IMR-90 (cell line): ENCODE measurements around the gene FITM1. TPM values are rescaled to one million over a fixed set of nuclear protein-coding genes. Genes with fewer than 3 reads are reported as not detected.

Source experiments
- ATAC-seq: fragments of 200-7000 bp; cut with Tn5 transposase; 2 replicates; pipeline ENCODE4 v1.9.1; 2020; ENCODE audit warnings: low read depth, mild to moderate bottlenecking, moderate library complexity
- BruUV-seq: library from RNA; stranded (reverse); fragments of 400-500 nt; replicated peaks from 2 replicates; lab custom pipeline; 2021; lab: Mats Ljungman, UMichigan
- CTCF ChIA-PET: fragments of 300-600 bp; formaldehyde crosslinking; extraction: SDS; loops from one replicate; lab custom pipeline; 2021; ENCODE audit warnings: antibody characterized with exemption; lab: Yijun Ruan, JAX
- POLR2A ChIA-PET: fragments of 300-600 bp; sonication (Branson Sonifier 250); formaldehyde crosslinking; loops from one replicate; lab custom pipeline; 2022; ENCODE audit warnings: antibody characterized with exemption; ENCODE audit not compliant: unreplicated experiment; lab: Charles Lee
- DNase-seq: peaks from one replicate; pipeline ENCODE4 v3.0.0; 2013
- H2AFZ ChIP-seq: replicated peaks from 2 replicates; pipeline ENCODE3; 2013; ENCODE audit warnings: low read length, mild to moderate bottlenecking; ENCODE audit not compliant: poor library complexity
- H2AK5ac ChIP-seq: 2 replicates; pipeline ENCODE4 v1.6.1; 2013; ENCODE audit warnings: low read depth, low read length, inconsistent platforms
- H2AK9ac ChIP-seq: replicated peaks from 2 replicates; pipeline ENCODE3; 2013; ENCODE audit warnings: mild to moderate bottlenecking, low read depth, low read length, moderate library complexity; ENCODE audit not compliant: poor library complexity
- H2BK120ac ChIP-seq: 2 replicates; pipeline ENCODE4 v1.6.1; 2013; ENCODE audit warnings: low read depth, low read length, inconsistent platforms
- H2BK15ac ChIP-seq: 3 replicates; pipeline ENCODE4 v1.6.1; 2013; ENCODE audit warnings: low read depth, low read length, inconsistent platforms
- H2BK20ac ChIP-seq: 2 replicates; pipeline ENCODE4 v1.6.1; 2013; ENCODE audit warnings: low read depth, mild to moderate bottlenecking, inconsistent platforms, low read length, moderate library complexity
- H2BK5ac ChIP-seq: 2 replicates; pipeline ENCODE4 v1.6.1; 2013; ENCODE audit warnings: mild to moderate bottlenecking, low read depth, low read length, inconsistent platforms; ENCODE audit not compliant: poor library complexity, severe bottlenecking
- H3K14ac ChIP-seq: replicated peaks from 2 replicates; pipeline ENCODE4 v1.6.1; 2013; ENCODE audit warnings: low read depth, low read length, inconsistent platforms
- H3K18ac ChIP-seq: 2 replicates; pipeline ENCODE4 v1.6.1; 2013; ENCODE audit warnings: low read depth, low read length, control low read depth
- H3K23ac ChIP-seq: 2 replicates; pipeline ENCODE4 v1.6.1; 2013; ENCODE audit warnings: low read depth, low read length, inconsistent platforms
- H3K27ac ChIP-seq: 2 replicates; pipeline ENCODE4 v1.5.1; 2013; ENCODE audit warnings: mild to moderate bottlenecking, control low read depth, low read length; ENCODE audit not compliant: insufficient read depth
- H3K27me3 ChIP-seq: 2 replicates; pipeline ENCODE4 v1.6.1; 2013; ENCODE audit warnings: low read length; ENCODE audit not compliant: control insufficient read depth, insufficient read depth
- H3K36me3 ChIP-seq: 2 replicates; pipeline ENCODE4 v1.6.1; 2013; ENCODE audit warnings: low read length, mixed read lengths; ENCODE audit not compliant: control insufficient read depth, insufficient read depth
- H3K4ac ChIP-seq: 2 replicates; pipeline ENCODE4 v1.6.1; 2013; ENCODE audit warnings: low read depth, low read length, inconsistent platforms
- H3K4me1 ChIP-seq: 2 replicates; pipeline ENCODE4 v1.6.1; 2013; ENCODE audit warnings: low read length, mixed read lengths; ENCODE audit not compliant: control insufficient read depth, insufficient read depth
- H3K4me2 ChIP-seq: 2 replicates; pipeline ENCODE4 v1.6.1; 2013; ENCODE audit warnings: low read depth, mild to moderate bottlenecking, control low read depth, low read length, moderate library complexity
- H3K4me3 ChIP-seq: 2 replicates; pipeline ENCODE4 v1.5.1; 2013; ENCODE audit warnings: low read depth, mild to moderate bottlenecking, control low read depth, low read length, moderate library complexity; ENCODE audit not compliant: insufficient read depth
- H3K56ac ChIP-seq: 2 replicates; pipeline ENCODE4 v1.6.1; 2013; ENCODE audit warnings: low read length, inconsistent platforms; ENCODE audit not compliant: insufficient read depth; ENCODE audit errors: extremely low read depth
- H3K79me1 ChIP-seq, 2 experiments: 2 replicates each; pipeline ENCODE4 v1.6.1; 2013; ENCODE audit warnings: low read length in 2 of 2, inconsistent platforms in 1 of 2, low read depth in 1 of 2
- H3K9ac ChIP-seq: 2 replicates; pipeline ENCODE4 v1.6.1; 2013; ENCODE audit warnings: low read depth, low read length, control low read depth
- H3K9me1 ChIP-seq: 2 replicates; pipeline ENCODE4 v1.6.1; 2013; ENCODE audit warnings: low read length, inconsistent platforms; ENCODE audit not compliant: insufficient read depth
- H3K9me3 ChIP-seq: 2 replicates; pipeline ENCODE4 v1.6.1; 2013; ENCODE audit warnings: low read length; ENCODE audit not compliant: control insufficient read depth, insufficient read depth
- H4K20me1 ChIP-seq: 2 replicates; pipeline ENCODE4 v1.6.1; 2013; ENCODE audit warnings: low read length, inconsistent platforms; ENCODE audit not compliant: insufficient read depth
- H4K5ac ChIP-seq: 2 replicates; pipeline ENCODE4 v1.6.1; 2013; ENCODE audit warnings: mild to moderate bottlenecking, low read depth, low read length, control low read depth
- H4K8ac ChIP-seq, 2 experiments: 2 replicates each; pipeline ENCODE4 v1.6.1; 2013; ENCODE audit warnings: low read depth in 2 of 2, low read length in 2 of 2, control low read depth in 1 of 2, inconsistent platforms in 1 of 2
- H4K91ac ChIP-seq: 2 replicates; pipeline ENCODE4 v1.6.1; 2013; ENCODE audit warnings: low read depth, low read length, inconsistent platforms; ENCODE audit not compliant: insufficient read depth
- BHLHE40 ChIP-seq: fragments of 150-350 bp; IDR thresholded peaks from 2 replicates; pipeline ENCODE4 v1.6.1; 2016; ENCODE audit warnings: mild to moderate bottlenecking, low read depth, low read length
- CEBPB ChIP-seq: IDR thresholded peaks from 2 replicates; pipeline ENCODE4 v1.6.1; 2012; ENCODE audit warnings: low read depth, low read length, improper control_type of control experiment
- CHD1 ChIP-seq: IDR thresholded peaks from 2 replicates; pipeline ENCODE4 v1.6.1; 2012; ENCODE audit warnings: low read depth, low read length, improper control_type of control experiment
- ELK1 ChIP-seq: fragments of 150-350 bp; IDR thresholded peaks from 2 replicates; pipeline ENCODE4 v1.6.1; 2016; ENCODE audit warnings: low read depth, mild to moderate bottlenecking, low read length, moderate library complexity, borderline replicate concordance
- FOS ChIP-seq: fragments of 150-350 bp; IDR thresholded peaks from 2 replicates; pipeline ENCODE4 v1.6.1; 2016; ENCODE audit warnings: low read depth, low read length
- MAFK ChIP-seq: IDR thresholded peaks from 2 replicates; pipeline ENCODE4 v1.6.1; 2012; ENCODE audit warnings: low read depth, low read length, improper control_type of control experiment
- MAZ ChIP-seq: IDR thresholded peaks from 2 replicates; pipeline ENCODE4 v1.6.1; 2012; ENCODE audit warnings: low read depth, mild to moderate bottlenecking, low read length, improper control_type of control experiment, moderate library complexity, borderline replicate concordance
- MXI1 ChIP-seq: IDR thresholded peaks from 2 replicates; pipeline ENCODE4 v1.6.1; 2012; ENCODE audit warnings: low read depth, mild to moderate bottlenecking, low read length, moderate library complexity, borderline replicate concordance
- NFE2L2 ChIP-seq: fragments of 150-350 bp; IDR thresholded peaks from 2 replicates; pipeline ENCODE4 v1.6.1; 2016; ENCODE audit warnings: low read depth, mild to moderate bottlenecking, low read length
- POLR2A ChIP-seq: IDR thresholded peaks from 2 replicates; pipeline ENCODE4 v1.6.1; 2012; ENCODE audit warnings: mild to moderate bottlenecking, low read depth, low read length
- RCOR1 ChIP-seq: IDR thresholded peaks from 2 replicates; pipeline ENCODE4 v1.6.1; 2012; ENCODE audit warnings: mild to moderate bottlenecking, low read length, improper control_type of control experiment; ENCODE audit not compliant: insufficient replicate concordance
- RFX5 ChIP-seq: IDR thresholded peaks from 2 replicates; pipeline ENCODE4 v1.8.0; 2012; ENCODE audit warnings: low read depth, mild to moderate bottlenecking, low read length, moderate library complexity
- SMC3 ChIP-seq: fragments of 150-350 bp; IDR thresholded peaks from 2 replicates; pipeline ENCODE4 v1.6.1; 2016; ENCODE audit warnings: low read depth, mild to moderate bottlenecking, antibody characterized with exemption, low read length, moderate library complexity
- USF2 ChIP-seq: fragments of 150-350 bp; IDR thresholded peaks from 2 replicates; pipeline ENCODE4 v1.6.1; 2017; ENCODE audit warnings: mild to moderate bottlenecking, antibody characterized with exemption, low read length, low read depth
- WGBS, 2 experiments: methylation state at CpG; one replicate each; pipeline versions ENCODE4 v1.1.5 to v1.1.7; 2013; ENCODE audit warnings: missing lambda C conversion rate in 2 of 2; ENCODE audit not compliant: insufficient read length in 1 of 2; ENCODE audit errors: extremely low coverage in 2 of 2; 5-methylcytosine and 5-hydroxymethylcytosine counted together
- dilution Hi-C: fragments of 300-500 bp; cut with HindIII; formaldehyde crosslinking; loops from one replicate; pipeline ENCODE4 v1.14.3; 2018; ENCODE audit warnings: low sequenced_read_pairs; ENCODE audit not compliant: unreplicated experiment
- in situ Hi-C: fragments of 300-500 bp; cut with MboI; formaldehyde crosslinking; loops from 3 replicates; pipeline ENCODE4 v1.14.3; 2019; ENCODE audit warnings: low sequenced_read_pairs, inconsistent platforms, mixed read lengths
- intact Hi-C: fragments of 100-400 bp; cut with micrococcal nuclease; formaldehyde crosslinking; loops from 2 replicates; pipeline ENCODE4 v1.10.0; 2022
- polyA plus RNA-seq, 3 experiments: library from polyadenylated mRNA; depleted of rRNA; stranded (reverse); fragments of >200 nt; gene quantifications; 2 replicates each; pipeline ENCODE4 v1.2.3, GENCODE V29; 2012; ENCODE audit warnings: low replicate concordance in 1 of 3
- total RNA-seq: library from RNA; depleted of rRNA; stranded (reverse); fragments of >200 nt; gene quantifications from 2 replicates; pipeline ENCODE4 v1.2.3, GENCODE V29; 2012

Gene FITM1
- total and polyA plus RNA-seq, 2 of the 4 experiments (the other 2 are of a cell fraction): not detected

- peaks cover 15% of the 10 kb centered on the region; the same call in 1 of the 2 replicates for H4K20me1 ChIP-seq
- peaks cover 13% of the 10 kb centered on the region for H3K9me1 ChIP-seq
- peak overlapping the region; percentile 26 for H2AK5ac ChIP-seq
- H3K4me2 ChIP-seq: peak overlapping the region; percentile 79
- DNase-seq (no peak), ATAC-seq (no peak)
- CTCF ChIA-PET: interaction anchor here (0.8 to 3.4 kb wide), 5 partner anchors 11 to 59 kb away, joined by 3 to 15 read pairs (median 6); no protein-coding TSS in a partner anchor
- peaks cover 16% of the 10 kb centered on the region; the same call in 1 of the 2 replicates for H3K36me3 ChIP-seq
- in situ Hi-C loops (loop anchor here (5.0 to 10.0 kb wide), 2 partner anchors 38 to 120 kb away; no protein-coding TSS in a partner anchor), intact Hi-C loops (no loop called here), dilution Hi-C loops (no loop called here)
- H3K27me3 ChIP-seq: no peaks in the 10 kb centered on the region
- peak overlapping the region; percentile 36 to 80; a peak in 2 of 4 replicates for H4K8ac ChIP-seq
- peaks cover 8% of the 10 kb centered on the region for H3K4me1 ChIP-seq
- no peak overlapping the region for H2BK20ac ChIP-seq
- POLR2A ChIA-PET: interaction anchor here (0.7 kb wide), 1 partner anchor 43 kb away, joined by 3 read pairs; no protein-coding TSS in a partner anchor
- H3K9ac ChIP-seq: peak overlapping the region; percentile 91
- H3K79me1 ChIP-seq: peaks cover 16 to 36% of the 10 kb centered on the region in 2 experiments
- peak overlapping the region; percentile 98 for H2AFZ ChIP-seq
- H2AK9ac ChIP-seq: peak overlapping the region; percentile 99
- peak overlapping the region; percentile 93 for H3K14ac ChIP-seq
- H2BK5ac ChIP-seq: peak overlapping the region; percentile 69
- peak overlapping the region; percentile 91 for H3K23ac ChIP-seq
- peak overlapping the region; percentile 46 for H4K91ac ChIP-seq
- no TSS peak for BruUV-seq
- peak overlapping the region; percentile 72 for H3K4me3 ChIP-seq
- H4K5ac ChIP-seq: peak overlapping the region; percentile 32
- TF ChIP-seq POLR2A (no peak), CHD1 (no peak), RCOR1 (no peak), MAFK (no peak), RFX5 (no peak), USF2 (no peak), MAZ (no peak), SMC3 (no peak), MXI1 (no peak), FOS (no peak), CEBPB (no peak), BHLHE40 (no peak), NFE2L2 (no peak), ELK1 (no peak)
- peak overlapping the region; percentile 40; the same call in 1 of the 2 replicates for H3K18ac ChIP-seq
- peak overlapping the region; percentile 46; the same call in 1 of the 2 replicates for H2BK120ac ChIP-seq
- peak overlapping the region; percentile 73 for H3K27ac ChIP-seq
- H3K4ac ChIP-seq: peak overlapping the region; percentile 87
- H2BK15ac ChIP-seq: no peak overlapping the region
- no peaks in the 10 kb centered on the region for H3K9me3 ChIP-seq
- no CpG with 5 or more reads among the region's 14 CpGs for WGBS, 2 experiments
- peak overlapping the region; percentile 69; the same call in 1 of the 2 replicates for H3K56ac ChIP-seq
These were observed 35.6 kb upstream of the FITM1 start for GRCh38 chr14:24094841-24095270.
